GM12878 (cell line): ENCODE results near the gene NODAL. TPM values are rescaled to one million over a fixed set of nuclear protein-coding genes. Genes with fewer than 3 reads are reported as not detected.

Experiments used
- ATAC-seq: fragments of 200-7000 bp; cut with Tn5 transposase; 3 replicates; pipeline ENCODE4 v1.9.1; 2020; ENCODE audit warnings: mild to moderate bottlenecking, moderate library complexity
- BruUV-seq: library from RNA; stranded (reverse); fragments of 400-500 nt; replicated peaks from 2 replicates; lab custom pipeline; 2021; lab: Mats Ljungman, UMichigan
- CTCF ChIA-PET: fragments of 300-600 bp; sonication (Branson Sonifier 250); formaldehyde crosslinking; extraction: SDS; loops from one replicate; lab custom pipeline; 2021; ENCODE audit warnings: inconsistent platforms; lab: Yijun Ruan, JAX
- POLR2A ChIA-PET: fragments of 350-600 bp; formaldehyde crosslinking; extraction: SDS; loops from one replicate; lab custom pipeline; 2021; ENCODE audit warnings: inconsistent platforms; lab: Charles Lee
- RAD21 ChIA-PET: fragments of 300-600 bp; sonication (Branson Sonifier 250); formaldehyde crosslinking; loops from one replicate; lab custom pipeline; 2023; ENCODE audit warnings: antibody characterized with exemption; ENCODE audit not compliant: unreplicated experiment; lab: Charles Lee
- SMC1A ChIA-PET: fragments of 300-600 bp; sonication (Branson Sonifier 250); formaldehyde crosslinking; loops from one replicate; lab custom pipeline; 2023; ENCODE audit not compliant: unreplicated experiment, uncharacterized antibody; lab: Charles Lee
- DNase-seq: peaks from one replicate; pipeline ENCODE4 v3.0.0-alpha.2; 2011; ENCODE audit warnings: low read depth, low spot score
- FAIRE-seq: peaks from 3 replicates; lab custom pipeline; 2011; peaks lifted over from hg19 to GRCh38; lab: Jason Lieb, UNC
- H2AFZ ChIP-seq: 2 replicates; pipeline ENCODE4 v1.6.0; 2011; ENCODE audit warnings: low read depth, low read length, control low read depth; ENCODE audit not compliant: control insufficient read depth
- H3K27ac ChIP-seq: 2 replicates; pipeline ENCODE4 v1.5.1; 2011; ENCODE audit warnings: control low read depth; ENCODE audit not compliant: control insufficient read depth, insufficient read depth
- H3K27me3 ChIP-seq, 2 experiments: replicated peaks in 1 of 2; 2 replicates each; pipeline versions ENCODE4 v1.6.0 to v1.6.1; 2011; ENCODE audit warnings: low read length in 1 of 2; ENCODE audit not compliant: control insufficient read depth in 2 of 2, insufficient read depth in 2 of 2
- H3K36me3 ChIP-seq, 2 experiments: 2 replicates each; pipeline ENCODE4 v1.5.1; 2011; ENCODE audit warnings: low read length in 1 of 2; ENCODE audit not compliant: control insufficient read depth in 2 of 2, insufficient read depth in 2 of 2
- H3K4me1 ChIP-seq: 2 replicates; pipeline ENCODE4 v1.6.1; 2011; ENCODE audit warnings: mild to moderate bottlenecking, low read length, moderate library complexity, mixed read lengths; ENCODE audit not compliant: control insufficient read depth, insufficient read depth
- H3K4me2 ChIP-seq: 2 replicates; pipeline ENCODE4 v1.6.0; 2011; ENCODE audit warnings: control low read depth; ENCODE audit not compliant: control insufficient read depth, insufficient read depth
- H3K4me3 ChIP-seq: fragments of 200-600 bp; sonication (generic); 2 replicates; pipeline ENCODE4 v1.5.1; 2016
- H3K79me2 ChIP-seq: 2 replicates; pipeline ENCODE4 v1.6.0; 2011; ENCODE audit warnings: low read length; ENCODE audit not compliant: control insufficient read depth, insufficient read depth
- H3K9ac ChIP-seq: 2 replicates; pipeline ENCODE4 v1.8.0; 2011; ENCODE audit warnings: low read length, control low read depth, mixed read lengths; ENCODE audit not compliant: control insufficient read depth, insufficient read depth
- H3K9me3 ChIP-seq: replicated peaks from 3 replicates; pipeline ENCODE4 v1.5.1; 2011; ENCODE audit warnings: mild to moderate bottlenecking, low read length; ENCODE audit not compliant: control insufficient read depth, insufficient read depth
- H4K20me1 ChIP-seq: 2 replicates; pipeline ENCODE4 v1.6.0; 2011; ENCODE audit not compliant: control insufficient read depth, insufficient read depth
- CBX3 ChIP-seq: fragments of 200-600 bp; sonication (generic); IDR thresholded peaks from 2 replicates; pipeline ENCODE4 v1.6.1; 2016; ENCODE audit warnings: low read depth, borderline replicate concordance
- KDM1A ChIP-seq: fragments of 200-600 bp; sonication (generic); IDR thresholded peaks from 2 replicates; pipeline ENCODE4 v1.6.1; 2016; ENCODE audit warnings: borderline replicate concordance
- MYB ChIP-seq: fragments of 150-350 bp; IDR thresholded peaks from 2 replicates; pipeline ENCODE4 v1.6.1; 2014; ENCODE audit warnings: mild to moderate bottlenecking, low read depth, low read length, borderline replicate concordance
- POLR2AphosphoS5 ChIP-seq: IDR thresholded peaks from 2 replicates; pipeline ENCODE4 v1.6.1; 2011; ENCODE audit warnings: mild to moderate bottlenecking, low read length, inconsistent platforms
- SIN3A ChIP-seq: IDR thresholded peaks from 2 replicates; pipeline ENCODE4 v1.6.1; 2012; ENCODE audit warnings: low read depth, low read length, improper control_type of control experiment
- SMC3 ChIP-seq: IDR thresholded peaks from 2 replicates; pipeline ENCODE4 v1.6.1; 2011; ENCODE audit warnings: low read length, improper control_type of control experiment, borderline replicate concordance
- SPI1 ChIP-seq: IDR thresholded peaks from 2 replicates; pipeline ENCODE4 v1.6.1; 2011; ENCODE audit warnings: low read depth, mild to moderate bottlenecking, low read length, moderate library complexity, borderline replicate concordance; ENCODE audit not compliant: insufficient read depth
- STAT1 ChIP-seq: fragments of 450-650 bp; conservative IDR thresholded peaks from 2 replicates; pipeline ENCODE4 v1.6.1; 2014; ENCODE audit warnings: antibody characterized with exemption, mild to moderate bottlenecking
- TBL1XR1 ChIP-seq: IDR thresholded peaks from 2 replicates; pipeline ENCODE4 v1.6.1; 2012; ENCODE audit warnings: low read depth, low read length, improper control_type of control experiment
- ZNF207 ChIP-seq: fragments of 450-650 bp; IDR thresholded peaks from 2 replicates; pipeline ENCODE4 v1.6.1; 2014; ENCODE audit warnings: antibody characterized with exemption, mild to moderate bottlenecking, borderline replicate concordance
- WGBS: methylation state at CpG from one replicate; pipeline ENCODE4 v1.1.6; 2016; ENCODE audit warnings: low lambda C conversion rate; ENCODE audit not compliant: insufficient replicate concordance, insufficient coverage; ENCODE audit errors: missing lambda C conversion rate; 5-methylcytosine and 5-hydroxymethylcytosine counted together
- in situ Hi-C: fragments of 300-500 bp; cut with MboI; formaldehyde crosslinking; loops from 9 replicates; pipeline ENCODE4 v1.14.3; 2018; ENCODE audit warnings: mixed read lengths
- intact Hi-C: fragments of 100-400 bp; cut with micrococcal nuclease; formaldehyde crosslinking; loops from one replicate; pipeline ENCODE4 v1.14.2; 2022; ENCODE audit not compliant: unreplicated experiment
- polyA plus RNA-seq, 11 experiments: library from polyadenylated mRNA; depleted of rRNA in 4 of 11; unstranded in 6 of 11; stranded (reverse) in 5 of 11; fragments of >200 nt; fragmentation: Nextera tagmentation in 4 of 11; fragmentation: Illumina TruSeq in 1 of 11; extraction: Ambion mirVana in 4 of 11; extraction: Trizol in 1 of 11; gene quantifications; 1 replicate in 1 of 11; 2 replicates in 10 of 11; pipeline versions ENCODE4 v1.2.1 to v1.2.3, GENCODE V29; 2011 to 2016; ENCODE audit warnings: inconsistent platforms in 2 of 11, missing spikeins in 2 of 11, low read depth in 1 of 11
- total RNA-seq, 4 experiments: library from RNA; depleted of rRNA in 3 of 4; stranded (reverse); fragments of >200 nt in 3 of 4; fragmentation: Illumina TruSeq in 1 of 4; extraction: Trizol in 1 of 4; gene quantifications; 2 replicates each; pipeline versions ENCODE4 v1.2.1 to v1.2.3, GENCODE V29; 2013 to 2021

NODAL gene
- total and polyA plus RNA-seq, 10 of the 15 experiments (the other 5 are each of a cell fraction or from before 2014, with no cell fraction given) = not detected

- Histone ChIP-seq H4K20me1 (no peaks in the 10 kb centered on the region), H2AFZ (no peak overlapping the region), H3K27ac (no peak overlapping the region), H3K36me3 (no peaks in the 10 kb centered on the region), H3K9me3 (no peaks in the 10 kb centered on the region), H3K4me3 (no peak overlapping the region), H3K79me2 (no peaks in the 10 kb centered on the region), H3K4me1 (no peaks in the 10 kb centered on the region; the same call in 1 of the 2 replicates), H3K27me3 (no peaks in the 10 kb centered on the region; a peak in 1 of 4 replicates), H3K4me2 (no peak overlapping the region), H3K9ac (no peak overlapping the region)
- 31% methylated on average over 3 of the region's 3 CpGs for WGBS
- in situ Hi-C loops = loop anchor here (10.0 kb wide), 1 partner anchor 418 kb away; the partner anchor contains the start of gene PCBD1
- POLR2A ChIA-PET = no interaction called here
- TF ChIP-seq STAT1 (no peak), SIN3A (no peak), SPI1 (no peak), CBX3 (no peak), SMC3 (no peak)
- ATAC-seq (no peak), FAIRE-seq (no peak), DNase-seq (no peak)
- CTCF ChIA-PET = interaction anchor here (0.6 to 1.0 kb wide), 3 partner anchors 57 to 83 kb away, joined by 3 read pairs; no protein-coding TSS in a partner anchor
- RAD21 ChIA-PET = no interaction called here
- SMC1A ChIA-PET = interaction anchor here (0.6 kb wide), 1 partner anchor 21 kb away, joined by 3 read pairs; no protein-coding TSS in a partner anchor
- intact Hi-C loops = loop anchor here (10.0 kb wide), 1 partner anchor 418 kb away; the partner anchor contains the start of gene PCBD1
- BruUV-seq = no TSS peak
Measured at GRCh38 chr10:70466951-70467350, 25.5 kb upstream of the NODAL start.

GRCh38 chr10:70465832-70466231 lies 24.4 kb upstream of the NODAL start:
- Histone ChIP-seq H3K9ac (no peak overlapping the region), H3K79me2 (no peaks in the 10 kb centered on the region), H3K27ac (no peak overlapping the region), H4K20me1 (no peaks in the 10 kb centered on the region), H2AFZ (no peak overlapping the region)
- 37% methylated on average over 2 of the region's 2 CpGs for WGBS
- FAIRE-seq = no peak
- in situ Hi-C loops (loop anchor here (10.0 kb wide), 1 partner anchor 419 kb away; the partner anchor contains the start of gene PCBD1), intact Hi-C loops (loop anchor here (10.0 kb wide), 1 partner anchor 419 kb away; the partner anchor contains the start of gene PCBD1)
- BruUV-seq = no TSS peak
- CTCF ChIA-PET = interaction anchor here (0.7 to 1.0 kb wide), 2 partner anchors 78 to 84 kb away, joined by 3 read pairs; no protein-coding TSS in a partner anchor
- TF ChIP-seq ZNF207 (no peak), POLR2AphosphoS5 (no peak), KDM1A (no peak), MYB (no peak), TBL1XR1 (no peak)
- TF ChIP-seq, all 136 proteins: peak for 0
- H3K27me3 ChIP-seq = no peaks in the 10 kb centered on the region; a peak in 1 of 4 replicates
- DNase-seq (no peak), ATAC-seq (no peak)
- H3K4me3 ChIP-seq = no peak overlapping the region
- RAD21 ChIA-PET = interaction anchor here (0.6 kb wide), 1 partner anchor 263 kb away, joined by 3 read pairs; no protein-coding TSS in a partner anchor
- H3K9me3 ChIP-seq = no peaks in the 10 kb centered on the region
- POLR2A ChIA-PET = no interaction called here
- H3K36me3 ChIP-seq = no peaks in the 10 kb centered on the region
- no peaks in the 10 kb centered on the region; the same call in 1 of the 2 replicates for H3K4me1 ChIP-seq
- no peak overlapping the region for H3K4me2 ChIP-seq
- SMC1A ChIA-PET = interaction anchor here (0.7 to 1.9 kb wide), 3 partner anchors 71 to 303 kb away, joined by 3 to 4 read pairs (median 4); no protein-coding TSS in a partner anchor
